Aorta (tissue), 5 donors: ENCODE measurements around the gene HNF1B. TPM values are rescaled to one million over a fixed set of nuclear protein-coding genes. Genes with fewer than 3 reads are reported as not detected.
"Not testable (repeated sequence)": the region's sequence is repeated elsewhere in the genome, so short reads cannot be mapped to it uniquely, and the experiment has no call there.

ENCODE experiments used
- ATAC-seq: fragments of 200-7000 bp; cut with Tn5 transposase; one replicate; pipeline ENCODE4 v1.9.1; 2022; ENCODE audit warnings: moderate library complexity; ENCODE audit not compliant: low FRiP score
- DNase-seq, 2 donors: peaks; one replicate each; pipeline ENCODE4 v3.0.0-alpha.2; 2020
- H3K27ac ChIP-seq, 2 donors: one replicate each; pipeline ENCODE4 v1.5.1; 2013; ENCODE audit warnings: low read length in 2 of 2, mild to moderate bottlenecking in 2 of 2, moderate library complexity in 2 of 2, control low read depth in 1 of 2, inconsistent platforms in 1 of 2, low read depth in 1 of 2
- H3K27me3 ChIP-seq, 2 donors: one replicate each; pipeline ENCODE4 v1.6.1; 2013; ENCODE audit warnings: control low read depth in 1 of 2, low read length in 1 of 2, mild to moderate bottlenecking in 1 of 2, moderate library complexity in 1 of 2; ENCODE audit not compliant: insufficient read depth in 2 of 2, control insufficient read depth in 1 of 2
- H3K36me3 ChIP-seq, 2 donors: one replicate each; pipeline ENCODE4 v1.6.1; 2013; ENCODE audit warnings: control low read depth in 1 of 2, low read length in 1 of 2, mild to moderate bottlenecking in 1 of 2; ENCODE audit not compliant: insufficient read depth in 2 of 2, control insufficient read depth in 1 of 2
- H3K4me1 ChIP-seq, 2 donors: one replicate each; pipeline ENCODE4 v1.6.1; 2013; ENCODE audit warnings: low read length in 2 of 2, control low read depth in 1 of 2, mild to moderate bottlenecking in 1 of 2, moderate library complexity in 1 of 2; ENCODE audit not compliant: insufficient read depth in 2 of 2, control insufficient read depth in 1 of 2
- H3K4me3 ChIP-seq, 2 donors: one replicate each; pipeline ENCODE4 v1.5.1; 2013; ENCODE audit warnings: low read length in 2 of 2, control low read depth in 1 of 2, mild to moderate bottlenecking in 1 of 2
- H3K9me3 ChIP-seq: one replicate; pipeline ENCODE4 v1.6.1; 2013; ENCODE audit warnings: mild to moderate bottlenecking, low read length; ENCODE audit not compliant: control insufficient read depth
- WGBS, 2 donors: extraction: QIAGEN DNeasy Blood & Tissue Kit; methylation state at CpG; one replicate each; pipeline ENCODE4 v1.1.7; 2013; 5-methylcytosine and 5-hydroxymethylcytosine counted together
- intact Hi-C, 2 donors: fragments of 100-400 bp; cut with DNase I; formaldehyde crosslinking; loops; one replicate each; pipeline versions ENCODE4 v1.14.2 to v1.15.0; 2022
- polyA plus RNA-seq, 2 donors: library from polyadenylated mRNA; stranded (reverse); fragments of 200-250 nt; gene quantifications; one replicate each; pipeline ENCODE4 v1.2.3, GENCODE V29; 2013
- total RNA-seq, 2 donors: library from RNA; stranded (reverse); fragmentation: NEBNext Ultra II Directional; extraction: Animal tissue kit (Norgen Biotek cat#: 25700); gene quantifications; one replicate each; pipeline ENCODE4 v1.2.1, GENCODE V29; 2021
- donor health status: healthy with polysubstance abuse.
- donor health status: Bipolar disorder and iron deficiency.
- donor health status: DM: no; HTN: no; CAD: no.
- donor health status: DM: no; HTN: no; CAD: no.
- donor health status: DM: yes; HTN: yes; CAD: no.

HNF1B gene
- total and polyA plus RNA-seq, 4 donors, result 0.88 TPM; not detected in 3

DNA sequence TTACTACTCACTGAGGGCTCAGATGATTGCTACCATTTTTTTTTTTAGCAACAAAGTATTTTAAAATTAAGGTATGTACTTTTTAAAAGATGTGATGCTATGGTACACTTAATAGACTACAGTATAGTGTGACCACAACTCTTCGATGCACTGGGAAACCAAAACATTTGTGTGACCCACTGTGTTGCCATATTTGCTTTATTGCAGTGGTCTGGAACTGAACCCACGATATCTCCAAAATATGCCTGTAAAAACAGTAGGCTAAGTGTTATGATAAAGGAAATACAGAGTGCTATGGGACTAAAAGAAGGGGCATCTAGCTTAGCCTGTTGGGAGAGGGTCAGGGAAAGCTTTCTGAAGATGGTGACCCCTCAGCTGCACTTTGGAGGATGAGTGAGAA, 41.6 kb upstream of the HNF1B start:
- no peaks in the 10 kb centered on the region for H3K27me3 ChIP-seq
- H3K4me1 ChIP-seq, result no peaks in the 10 kb centered on the region
- H3K4me3 ChIP-seq, result no peak overlapping the region
- H3K36me3 ChIP-seq, result no peaks in the 10 kb centered on the region
- intact Hi-C loops, result no loop called here
- peaks cover 2% of the 10 kb centered on the region for H3K9me3 ChIP-seq
- no peak for DNase-seq
- ATAC-seq, result no peak
- H3K27ac ChIP-seq, result no peak overlapping the region
- WGBS, 2 donors, result 13 to 15% methylated on average over 2 of the region's 2 CpGs

DNA sequence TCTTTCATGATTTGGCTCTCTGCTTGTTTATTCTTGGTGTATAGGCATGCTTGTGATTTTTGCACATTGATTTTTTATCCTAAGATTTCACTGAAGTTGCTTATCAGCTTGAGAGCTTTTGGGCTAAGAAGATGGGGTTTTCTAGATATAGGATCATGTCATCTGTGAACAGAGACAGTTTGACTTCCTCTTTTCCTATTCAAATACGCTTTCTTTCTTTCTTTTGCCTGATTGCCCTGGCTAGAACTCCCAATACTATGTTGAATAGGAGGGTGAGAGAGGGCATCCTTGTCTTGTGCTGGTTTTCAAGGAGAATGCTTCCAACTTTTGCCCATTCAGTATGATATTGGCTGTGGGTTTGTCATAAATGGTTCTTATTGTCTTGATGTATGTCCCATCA, 37.6 kb upstream of the HNF1B start:
- H3K9me3 ChIP-seq, DNase-seq, H3K4me3 ChIP-seq, H3K36me3 ChIP-seq, intact Hi-C loops, H3K27ac ChIP-seq, H3K4me1 ChIP-seq, ATAC-seq, H3K27me3 ChIP-seq: not testable (repeated sequence)
- WGBS, 2 donors, result 78 to 89% methylated on average over 1 of the region's 1 CpG

DNA sequence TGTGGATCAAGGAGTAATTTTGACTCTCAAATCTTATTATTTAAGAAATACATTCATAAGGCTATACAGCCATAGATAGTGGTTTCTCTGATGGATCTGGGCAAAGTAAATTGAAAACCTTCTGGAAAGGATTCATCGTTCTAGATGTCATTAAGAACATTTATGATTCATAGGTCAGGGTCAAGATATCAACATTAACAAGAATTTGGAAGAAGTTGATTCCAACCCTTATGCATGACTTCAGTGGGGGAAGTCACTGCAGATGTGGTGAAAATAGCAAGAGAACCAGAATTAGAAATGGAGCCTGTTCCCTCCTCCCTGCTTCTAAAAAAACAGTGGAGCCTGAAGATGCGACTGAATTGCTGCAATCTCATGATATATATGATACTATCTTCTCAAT, 36.6 kb upstream of the HNF1B start:
- intact Hi-C loops, result no loop called here
- no peak overlapping the region for H3K4me3 ChIP-seq
- no peaks in the 10 kb centered on the region for H3K4me1 ChIP-seq
- no peaks in the 10 kb centered on the region for H3K27me3 ChIP-seq
- no peak for DNase-seq
- no peaks in the 10 kb centered on the region for H3K9me3 ChIP-seq
- no peaks in the 10 kb centered on the region for H3K36me3 ChIP-seq
- ATAC-seq, result no peak
- 67 to 68% methylated on average over 2 of the region's 2 CpGs for WGBS, 2 donors
- H3K27ac ChIP-seq, result no peak overlapping the region

DNA sequence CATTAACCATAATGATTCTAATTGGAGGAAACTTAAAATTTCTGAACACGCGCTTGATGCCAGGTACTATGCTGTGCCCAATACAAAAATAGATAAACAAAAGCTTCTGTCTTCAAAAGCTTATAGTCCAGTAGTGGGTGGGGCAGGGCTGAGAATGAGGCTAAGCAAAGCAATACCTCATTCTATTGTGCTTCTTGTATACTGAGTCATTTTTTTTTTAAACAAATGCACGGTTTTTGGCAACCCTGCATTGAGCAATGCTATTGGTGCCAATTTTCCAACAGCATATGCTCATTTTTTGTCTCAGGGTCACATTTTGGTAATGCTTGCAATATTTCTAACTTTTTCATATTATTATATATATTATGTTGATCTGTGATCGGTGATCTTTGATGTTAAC, 34.7 kb upstream of the HNF1B start:
- WGBS, 2 donors, result 71 to 73% methylated on average over 4 of the region's 4 CpGs
- Histone ChIP-seq H3K4me3 (no peak overlapping the region), H3K36me3 (no peaks in the 10 kb centered on the region), H3K27ac (no peak overlapping the region), H3K4me1 (no peaks in the 10 kb centered on the region), H3K27me3 (no peaks in the 10 kb centered on the region), H3K9me3 (no peaks in the 10 kb centered on the region)
- DNase-seq (no peak), ATAC-seq (no peak)
- intact Hi-C loops, result no loop called here

DNA sequence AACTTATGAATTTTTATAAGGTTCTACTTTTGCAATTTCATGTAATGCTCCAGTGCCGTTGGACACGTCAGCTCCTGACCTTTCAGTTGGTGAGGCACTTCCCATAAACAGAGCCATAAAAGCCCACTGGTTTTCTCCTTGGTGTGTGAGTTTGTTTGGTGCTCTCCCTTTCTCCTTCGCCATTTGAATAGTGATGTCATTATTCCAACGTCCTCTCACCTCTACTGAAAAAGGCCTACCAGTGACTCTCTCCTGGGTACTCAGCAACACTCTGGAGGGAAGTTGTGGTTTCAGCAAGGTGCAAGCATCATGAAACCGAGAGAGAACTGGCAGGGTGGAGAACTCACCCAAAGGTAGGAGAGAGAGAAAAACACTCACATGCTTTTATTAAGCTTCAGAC, 29.6 kb upstream of the HNF1B start:
- ATAC-seq (no peak), DNase-seq (no peak)
- no peaks in the 10 kb centered on the region for H3K27me3 ChIP-seq
- H3K27ac ChIP-seq, result no peak overlapping the region
- 57 to 58% methylated on average over 5 of the region's 5 CpGs for WGBS, 2 donors
- H3K4me1 ChIP-seq, result no peaks in the 10 kb centered on the region
- intact Hi-C loops, result no loop called here
- no peaks in the 10 kb centered on the region for H3K36me3 ChIP-seq
- H3K9me3 ChIP-seq, result peaks cover 2% of the 10 kb centered on the region
- H3K4me3 ChIP-seq, result no peak overlapping the region

DNA sequence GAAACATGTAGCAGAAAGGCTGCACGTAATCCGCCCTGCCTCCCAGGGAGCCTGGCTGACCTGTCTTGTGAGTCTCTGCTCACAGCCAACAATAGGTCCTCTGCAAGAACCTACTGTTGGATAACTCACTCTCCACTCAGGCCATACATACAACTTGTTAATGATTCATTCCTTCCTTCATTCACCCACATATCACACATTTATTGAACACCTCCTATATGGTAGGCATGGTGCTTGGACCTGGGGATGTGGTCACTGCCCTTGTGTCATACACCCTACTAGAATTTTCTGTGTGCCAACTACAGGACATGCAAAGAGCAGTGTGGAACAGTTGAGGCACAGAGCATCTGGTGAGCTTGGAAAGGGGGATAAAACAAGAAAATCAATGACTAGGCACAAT, 28.1 kb upstream of the HNF1B start:
- intact Hi-C loops, result no loop called here
- no peak for DNase-seq

DNA sequence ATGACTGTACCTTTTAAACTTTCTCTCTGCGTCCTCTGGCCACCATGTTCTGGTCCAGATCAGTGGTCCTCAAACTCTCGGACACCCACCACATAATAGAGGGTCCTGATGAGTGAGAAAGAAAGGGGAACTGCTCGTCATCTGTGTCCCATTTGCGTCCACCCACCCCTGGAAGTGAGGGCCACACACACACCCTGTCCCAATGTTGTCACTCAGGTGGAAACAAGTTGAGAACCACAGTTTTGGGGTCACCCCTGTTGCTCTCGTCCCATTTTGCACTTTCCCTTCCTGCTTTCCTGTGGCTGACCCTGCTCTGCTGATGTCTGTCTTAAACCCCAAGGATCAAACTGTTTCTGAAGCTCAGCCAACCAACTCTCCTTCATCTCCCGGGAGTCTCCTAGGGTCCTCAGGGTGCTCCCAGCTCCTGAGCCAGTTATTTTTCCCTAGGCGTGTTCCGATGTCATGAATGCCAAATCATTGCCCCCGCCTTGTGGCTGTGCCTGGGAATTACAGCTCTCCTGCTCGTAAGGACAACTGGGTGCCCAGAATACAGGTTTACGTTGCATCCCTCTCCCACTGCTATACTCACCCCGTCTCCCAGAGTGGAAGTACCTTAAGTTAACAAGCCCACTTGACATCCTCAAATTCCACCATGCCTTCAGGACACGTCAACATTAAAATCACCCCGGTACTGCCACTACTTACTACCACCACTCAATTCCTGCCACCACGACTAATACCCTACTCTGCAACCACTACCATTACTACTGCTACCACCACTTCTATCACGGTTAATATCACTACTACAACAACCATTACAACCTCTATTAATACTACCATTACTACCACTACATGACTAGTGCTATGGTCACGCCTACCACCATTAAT, 26.0 kb upstream of the HNF1B start:
- Histone ChIP-seq H3K4me3 (no peak overlapping the region), H3K4me1 (no peaks in the 10 kb centered on the region), H3K9me3 (peaks cover 6% of the 10 kb centered on the region), H3K27ac (no peak overlapping the region), H3K27me3 (no peaks in the 10 kb centered on the region), H3K36me3 (no peaks in the 10 kb centered on the region)
- DNase-seq, result peak in 1 of 2 donors; percentile 49
- intact Hi-C loops, result no loop called here
- no peak for ATAC-seq
- WGBS, 2 donors, result 48 to 50% methylated on average over 17 of the region's 17 CpGs

More for the DNA sequence above, 28.1 kb upstream of the HNF1B start:
- 83 to 88% methylated on average over 2 of the region's 2 CpGs for WGBS, 2 donors
- Histone ChIP-seq H3K27ac (no peak overlapping the region), H3K9me3 (peaks cover 6% of the 10 kb centered on the region), H3K36me3 (no peaks in the 10 kb centered on the region), H3K27me3 (no peaks in the 10 kb centered on the region), H3K4me3 (no peak overlapping the region), H3K4me1 (no peaks in the 10 kb centered on the region)
- no peak for ATAC-seq

DNA sequence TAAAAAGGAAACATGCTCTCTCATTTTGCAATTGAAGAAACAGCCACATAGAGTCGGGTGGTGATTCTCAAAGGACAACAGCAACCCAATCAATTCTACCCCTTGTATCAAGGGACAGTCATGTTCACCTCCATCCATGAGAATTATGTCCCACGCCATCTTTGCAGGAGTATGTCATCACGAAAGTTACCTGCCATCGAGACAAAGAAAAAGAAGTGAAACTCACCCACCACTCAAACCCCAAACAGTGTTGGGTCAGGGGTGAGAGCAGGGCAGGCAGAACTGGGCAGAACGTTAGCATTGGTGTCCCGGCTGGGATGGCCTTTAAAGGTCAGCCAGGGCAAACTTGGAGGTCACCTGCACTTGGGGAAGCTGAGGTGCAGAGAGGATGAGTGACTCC, 24.2 kb upstream of the HNF1B start:
- intact Hi-C loops, result no loop called here
- Histone ChIP-seq H3K4me1 (no peaks in the 10 kb centered on the region), H3K27me3 (no peaks in the 10 kb centered on the region), H3K27ac (no peak overlapping the region), H3K9me3 (peaks cover 6% of the 10 kb centered on the region), H3K36me3 (no peaks in the 10 kb centered on the region), H3K4me3 (no peak overlapping the region)
- ATAC-seq, result no peak
- WGBS, 2 donors, result 86 to 88% methylated on average over 6 of the region's 6 CpGs
- DNase-seq, result no peak

DNA sequence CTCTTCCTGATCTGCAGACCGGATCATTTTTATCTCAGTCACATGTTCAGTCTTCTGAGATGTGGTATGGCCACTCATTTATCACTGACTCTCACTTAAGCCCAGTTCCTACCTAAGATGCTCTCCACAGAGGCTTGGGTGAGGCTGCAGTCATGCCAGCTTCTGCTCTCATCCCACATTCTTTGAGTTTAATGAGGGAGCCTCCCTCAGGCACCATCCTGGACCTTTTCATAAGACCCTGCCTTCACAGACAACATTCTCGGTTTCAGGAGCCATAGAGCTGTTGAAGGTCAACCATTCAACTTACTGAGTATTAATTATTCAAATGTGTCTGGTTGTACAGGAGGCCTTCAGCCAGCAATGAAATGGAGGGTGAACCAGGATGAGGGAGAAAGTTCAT, 23.6 kb upstream of the HNF1B start:
- ATAC-seq, result no peak
- no peak overlapping the region for H3K27ac ChIP-seq
- intact Hi-C loops, result no loop called here
- peaks cover 6% of the 10 kb centered on the region for H3K9me3 ChIP-seq
- no peaks in the 10 kb centered on the region for H3K36me3 ChIP-seq
- DNase-seq, result no peak
- no peaks in the 10 kb centered on the region for H3K4me1 ChIP-seq
- H3K4me3 ChIP-seq, result no peak overlapping the region
- no peaks in the 10 kb centered on the region for H3K27me3 ChIP-seq
- WGBS, 2 donors, result 86 to 89% methylated on average over 2 of the region's 2 CpGs
